GM20000 (cell line): Measurements from ENCODE around the gene RBFOX1.

Source experiments
- DNase-seq: peaks from one replicate; pipeline ENCODE4 v3.0.0; 2012; ENCODE audit warnings: low spot score
- CTCF ChIP-seq: IDR thresholded peaks from 2 replicates; pipeline ENCODE4 v1.5.1; 2012; ENCODE audit warnings: mild to moderate bottlenecking, control low read depth; ENCODE audit errors: extremely low read depth, missing control alignments

The RBFOX1 gene

GRCh38 chr16:7340938-7341337 lies 8.3 kb downstream of the RBFOX1 start:
- DNase-seq, result no peak
- no peak for TF ChIP-seq CTCF

DNA sequence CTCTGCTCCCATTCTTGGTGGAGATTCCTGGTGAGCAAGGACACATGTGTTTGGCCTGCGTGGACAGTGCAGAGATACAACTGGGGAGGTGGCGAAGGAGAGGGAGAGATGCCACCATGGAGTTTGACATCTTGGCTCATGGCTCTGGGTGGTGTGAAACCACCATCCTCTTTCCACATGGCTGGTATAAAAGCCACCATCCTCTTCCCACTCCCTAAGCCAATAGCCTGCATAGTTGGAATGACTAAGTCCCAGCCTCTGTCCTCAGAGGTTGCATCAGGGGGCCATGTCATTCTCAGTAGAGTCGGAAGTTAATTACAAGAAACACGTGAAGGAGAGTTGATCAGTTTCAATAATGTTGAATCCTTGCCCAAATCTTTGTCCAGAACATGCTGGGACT lies 10.0 kb downstream of the RBFOX1 start:
- no peak for TF ChIP-seq CTCF
- DNase-seq, result no peak

- DNase-seq, result no peak
- no peak for TF ChIP-seq CTCF
These were observed 10.6 kb downstream of the RBFOX1 start for GRCh38 chr16:7343243-7343642.

DNA sequence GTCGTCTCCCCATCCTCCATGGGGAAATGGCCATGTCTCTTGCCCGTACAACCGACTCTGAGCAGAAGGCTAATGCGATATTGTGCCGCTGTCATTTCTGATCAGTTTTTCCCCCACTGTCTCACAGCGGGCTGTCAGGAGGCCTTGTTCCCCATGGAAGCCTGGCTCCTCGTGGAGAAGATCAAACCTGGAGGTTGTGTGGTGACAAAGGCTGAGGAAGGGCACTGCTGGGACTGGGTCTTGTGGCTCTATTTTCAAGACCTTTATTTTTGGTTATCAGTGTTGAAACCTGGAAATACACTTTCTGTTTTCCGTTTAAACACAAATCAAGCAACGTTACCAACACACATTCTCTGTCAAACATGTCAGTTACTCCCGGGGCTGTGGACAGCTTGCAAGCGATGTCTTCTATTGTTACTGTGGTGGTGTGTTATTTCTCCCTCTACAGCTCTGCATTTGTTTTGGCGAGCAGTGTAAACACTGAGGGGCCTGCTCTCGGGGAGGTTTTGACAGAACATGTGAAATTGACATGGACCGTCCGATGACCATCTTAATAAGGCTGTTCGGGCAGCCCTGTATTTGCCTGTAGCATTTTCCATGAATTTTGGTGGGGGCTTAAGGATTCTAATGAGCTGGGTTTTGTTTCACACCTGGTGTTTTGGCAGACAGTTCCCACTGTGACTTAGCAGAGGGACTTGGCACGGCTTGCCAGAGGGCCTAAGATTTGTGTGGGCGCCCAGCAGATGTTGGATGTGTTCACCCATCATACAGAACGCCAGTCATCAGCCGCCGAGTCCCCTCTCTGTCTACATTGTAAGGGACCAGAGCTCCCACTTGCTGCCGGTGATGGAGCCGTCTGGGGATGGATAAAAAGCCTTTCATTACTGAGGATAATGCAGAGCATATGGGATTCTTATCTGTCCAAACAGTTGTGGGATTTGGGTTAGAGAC lies 12.5 kb downstream of the RBFOX1 start:
- no peak for DNase-seq
- no peak for TF ChIP-seq CTCF

DNA sequence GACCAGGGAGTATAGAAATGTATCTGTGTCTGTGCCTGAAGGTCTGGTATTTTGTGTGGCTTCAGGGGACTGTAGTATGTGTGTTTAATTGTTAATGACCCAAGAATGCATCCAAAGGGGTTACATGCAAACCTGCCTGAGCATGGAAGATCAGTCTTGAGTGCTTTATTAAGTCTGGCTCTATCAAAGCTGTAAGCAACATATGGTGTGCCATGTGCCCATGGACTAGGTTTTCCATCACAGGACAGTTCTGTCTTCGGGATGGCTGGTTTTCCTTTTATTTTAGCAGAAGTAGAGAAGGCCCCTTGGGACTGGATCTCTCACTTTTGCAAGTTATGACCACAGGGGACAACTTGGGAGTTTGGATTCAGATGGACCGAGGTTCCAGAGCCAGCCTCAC lies 18.2 kb downstream of the RBFOX1 start:
- TF ChIP-seq CTCF, result no peak
- DNase-seq, result no peak

DNA sequence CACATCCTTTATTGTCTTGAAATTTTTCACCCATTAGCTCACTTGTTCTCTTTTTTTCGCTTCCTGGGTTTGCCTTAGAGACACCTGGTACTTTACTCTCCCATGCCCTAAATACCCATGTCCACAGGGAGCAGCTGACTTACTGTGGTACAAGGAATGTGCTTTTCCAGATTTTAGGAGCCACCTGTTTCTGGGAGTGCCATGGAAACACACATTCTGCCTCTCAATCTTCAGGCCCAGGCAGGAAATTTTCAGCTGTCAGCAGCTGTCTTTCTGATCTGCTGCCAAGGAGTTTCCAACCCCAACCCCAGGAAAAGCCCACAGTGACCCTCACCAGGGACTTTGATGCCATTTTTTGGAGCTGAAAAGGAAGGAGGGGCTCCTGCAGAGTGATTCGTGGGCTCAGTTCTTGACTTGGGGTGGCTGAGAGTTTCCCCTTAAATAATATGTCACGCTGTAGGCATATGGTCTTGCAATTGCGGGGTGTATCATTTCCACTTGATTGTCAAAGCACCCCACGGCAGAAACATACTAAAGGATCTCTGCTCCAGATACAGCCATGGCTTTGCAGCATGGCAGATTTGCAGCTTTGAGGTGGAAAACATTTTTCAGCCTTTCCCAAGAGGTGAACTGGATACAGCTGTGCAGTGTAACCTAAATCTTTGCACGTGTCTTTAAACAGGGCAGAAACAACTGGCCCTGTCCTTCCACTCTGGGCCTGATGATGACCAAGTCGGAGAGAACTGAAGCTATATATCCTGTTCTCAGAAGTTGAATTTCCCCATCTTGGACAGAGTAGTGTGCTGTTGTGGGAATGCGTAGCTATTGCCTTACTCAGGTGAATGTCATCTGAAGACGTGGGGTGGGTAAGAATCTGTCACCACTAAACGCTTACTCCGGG lies 19.2 kb downstream of the RBFOX1 start:
- TF ChIP-seq CTCF, result no peak
- no peak for DNase-seq

GRCh38 chr16:7355758-7356157 lies 23.1 kb downstream of the RBFOX1 start:
- DNase-seq, result no peak
- TF ChIP-seq CTCF, result no peak
